Measurements from ENCODE around the gene TACC2.

DNA sequence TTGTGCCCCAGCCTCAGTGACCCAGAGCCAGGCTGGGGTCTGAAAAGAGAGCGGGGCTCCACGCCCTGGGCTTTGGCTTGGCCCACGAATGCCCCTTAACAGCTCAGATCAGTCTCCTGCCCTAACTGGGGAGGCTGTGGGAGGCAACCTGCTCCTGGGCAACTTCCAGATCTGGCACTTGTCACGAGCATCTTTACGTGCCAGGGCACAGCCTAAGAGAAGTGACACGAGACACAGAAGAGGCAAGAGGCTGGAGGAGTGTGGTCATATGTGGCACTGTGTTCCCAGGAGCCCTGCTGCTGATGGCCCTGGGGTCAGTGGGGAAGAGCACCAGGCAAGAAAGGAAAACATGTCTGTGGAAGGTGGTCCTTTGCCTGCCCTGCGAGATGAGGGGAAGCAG is 184.4 kb downstream of the TACC2 start:
- TF ChIP-seq, protein P1, sequence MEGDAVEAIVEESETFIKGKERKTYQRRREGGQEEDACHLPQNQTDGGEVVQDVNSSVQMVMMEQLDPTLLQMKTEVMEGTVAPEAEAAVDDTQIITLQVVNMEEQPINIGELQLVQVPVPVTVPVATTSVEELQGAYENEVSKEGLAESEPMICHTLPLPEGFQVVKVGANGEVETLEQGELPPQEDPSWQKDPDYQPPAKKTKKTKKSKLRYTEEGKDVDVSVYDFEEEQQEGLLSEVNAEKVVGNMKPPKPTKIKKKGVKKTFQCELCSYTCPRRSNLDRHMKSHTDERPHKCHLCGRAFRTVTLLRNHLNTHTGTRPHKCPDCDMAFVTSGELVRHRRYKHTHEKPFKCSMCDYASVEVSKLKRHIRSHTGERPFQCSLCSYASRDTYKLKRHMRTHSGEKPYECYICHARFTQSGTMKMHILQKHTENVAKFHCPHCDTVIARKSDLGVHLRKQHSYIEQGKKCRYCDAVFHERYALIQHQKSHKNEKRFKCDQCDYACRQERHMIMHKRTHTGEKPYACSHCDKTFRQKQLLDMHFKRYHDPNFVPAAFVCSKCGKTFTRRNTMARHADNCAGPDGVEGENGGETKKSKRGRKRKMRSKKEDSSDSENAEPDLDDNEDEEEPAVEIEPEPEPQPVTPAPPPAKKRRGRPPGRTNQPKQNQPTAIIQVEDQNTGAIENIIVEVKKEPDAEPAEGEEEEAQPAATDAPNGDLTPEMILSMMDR (IDR thresholded peaks at IDR 0.05) = no peak
- no peak for TF ChIP-seq EZH2 (IDR thresholded peaks at IDR 0.05)
